ENCODE measurements around the gene SRF. TPM values are rescaled to one million over a fixed set of nuclear protein-coding genes. Genes with fewer than 3 reads are reported as not detected.
A peak's percentile ranks its signal among the peaks of the same experiment; 100 is the strongest.

Gene SRF
- total and polyA plus RNA-seq, 3 experiments from 2014 or later: 8.0 to 57.4 (median 55.1) TPM

GRCh38 chr6:43215066-43215465 lies 44.0 kb downstream of the SRF start:
- CTCF ChIA-PET: interaction anchor here (1.4 kb wide), 1 partner anchor 14 kb away, joined by 7 read pairs; the partner anchor contains the start of gene DNPH1
- H3K27me3 Mint-ChIP-seq: no peaks in the 10 kb centered on the region
- POLR2A ChIA-PET: no interaction called here

GRCh38 chr6:43216200-43216599 lies 45.1 kb downstream of the SRF start:
- no peaks in the 10 kb centered on the region for H3K4me1 ChIP-seq (ENCODE audit: insufficient read depth, low read length)
- no peak overlapping the region for H3K27ac ChIP-seq (ENCODE audit: low read depth, low read length)
- no peak for DNase-seq
- POLR2A ChIA-PET: interaction anchor here (0.6 kb wide), 1 partner anchor 338 kb away, joined by 3 read pairs; no protein-coding TSS in a partner anchor
- no peak overlapping the region for H3K27ac Mint-ChIP-seq
- no peaks in the 10 kb centered on the region for H3K9me3 ChIP-seq (ENCODE audit: low read length)
- peaks cover 8 to 69% (median 22%) of the 10 kb centered on the region in 3 donors for H3K36me3 Mint-ChIP-seq
- CTCF ChIA-PET: no interaction called here
- H3K9me3 Mint-ChIP-seq: no peaks in the 10 kb centered on the region
- H3K27me3 ChIP-seq (ENCODE audit: insufficient read depth, low read length, poor library complexity, severe bottlenecking): no peaks in the 10 kb centered on the region
- H3K36me3 ChIP-seq (ENCODE audit: insufficient read depth, low read length): no peaks in the 10 kb centered on the region
- no peak overlapping the region for H3K4me3 Mint-ChIP-seq
- H3K4me3 ChIP-seq (ENCODE audit: low read length): no peak overlapping the region
- no peaks in the 10 kb centered on the region for H3K27me3 Mint-ChIP-seq
- H3K4me1 Mint-ChIP-seq: peaks cover 0 to 6% (median 5%) of the 10 kb centered on the region in 3 donors

More at GRCh38 chr6:43215066-43215465, 44.0 kb downstream of the SRF start:
- H3K9me3 ChIP-seq (ENCODE audit: low read length): no peaks in the 10 kb centered on the region
- no peak overlapping the region for H3K27ac ChIP-seq (ENCODE audit: low read depth, low read length)
- no peaks in the 10 kb centered on the region for H3K27me3 ChIP-seq (ENCODE audit: insufficient read depth, low read length, poor library complexity, severe bottlenecking)
- no peaks in the 10 kb centered on the region for H3K4me1 ChIP-seq (ENCODE audit: insufficient read depth, low read length)
- no peaks in the 10 kb centered on the region for H3K36me3 ChIP-seq (ENCODE audit: insufficient read depth, low read length)
- H3K36me3 Mint-ChIP-seq: peaks cover 8 to 60% (median 22%) of the 10 kb centered on the region in 3 donors
- no peak for DNase-seq
- H3K4me3 Mint-ChIP-seq: no peak overlapping the region
- no peak overlapping the region for H3K27ac Mint-ChIP-seq
- no peaks in the 10 kb centered on the region for H3K9me3 Mint-ChIP-seq
- H3K4me3 ChIP-seq (ENCODE audit: low read length): no peak overlapping the region
- H3K4me1 Mint-ChIP-seq: no peaks in the 10 kb centered on the region

GRCh38 chr6:43217351-43217750 lies 46.3 kb downstream of the SRF start:
- Histone ChIP-seq H3K27me3 (ENCODE audit: insufficient read depth, low read length, poor library complexity, severe bottlenecking) (no peaks in the 10 kb centered on the region), H3K4me3 (ENCODE audit: low read length) (no peak overlapping the region), H3K36me3 (ENCODE audit: insufficient read depth, low read length) (no peaks in the 10 kb centered on the region), H3K4me1 (ENCODE audit: insufficient read depth, low read length) (peaks cover 4% of the 10 kb centered on the region), H3K9me3 (ENCODE audit: low read length) (no peaks in the 10 kb centered on the region), H3K27ac (ENCODE audit: low read depth, low read length) (no peak overlapping the region)
- DNase-seq: no peak
- Mint-ChIP-seq H3K27ac (peak overlapping the region in 3 of 8 donors; percentile 38 to 77 (median 47)), H3K4me1 (peaks cover 0 to 14% (median 8%) of the 10 kb centered on the region in 3 donors), H3K27me3 (no peaks in the 10 kb centered on the region), H3K4me3 (no peak overlapping the region), H3K36me3 (peaks cover 8 to 76% (median 22%) of the 10 kb centered on the region in 3 donors), H3K9me3 (no peaks in the 10 kb centered on the region)
- ChIA-PET POLR2A (no interaction called here), CTCF (no interaction called here)

- H3K27me3 Mint-ChIP-seq: no peaks in the 10 kb centered on the region
- H3K27me3 ChIP-seq (ENCODE audit: insufficient read depth, low read length, poor library complexity, severe bottlenecking): no peaks in the 10 kb centered on the region
- ChIA-PET POLR2A (no interaction called here), CTCF (interaction anchor here (3.5 kb wide), 1 partner anchor 10 kb away, joined by 24 read pairs; the partner anchor contains the start of gene DNPH1)
- H3K4me1 ChIP-seq (ENCODE audit: insufficient read depth, low read length): peaks cover 14% of the 10 kb centered on the region
- H3K4me3 Mint-ChIP-seq: no peak overlapping the region
- H3K27ac ChIP-seq (ENCODE audit: low read depth, low read length): no peak overlapping the region
- no peak overlapping the region for H3K4me3 ChIP-seq (ENCODE audit: low read length)
- DNase-seq: no peak
- peak overlapping the region in 4 of 8 donors; percentile 31 to 84 (median 64) for H3K27ac Mint-ChIP-seq
- H3K4me1 Mint-ChIP-seq: peaks cover 8 to 30% (median 19%) of the 10 kb centered on the region in 3 donors
- peaks cover 11 to 74% (median 17%) of the 10 kb centered on the region in 3 donors for H3K36me3 Mint-ChIP-seq
- no peaks in the 10 kb centered on the region for H3K9me3 Mint-ChIP-seq
- H3K36me3 ChIP-seq (ENCODE audit: insufficient read depth, low read length): no peaks in the 10 kb centered on the region
- no peaks in the 10 kb centered on the region for H3K9me3 ChIP-seq (ENCODE audit: low read length)
Observed at GRCh38 chr6:43219119-43219518, 48.0 kb downstream of the SRF start.

GRCh38 chr6:43219814-43220213 lies 48.7 kb downstream of the SRF start:
- CTCF ChIA-PET: interaction anchor here (3.5 kb wide), 1 partner anchor 9 kb away, joined by 24 read pairs; the partner anchor contains the start of gene DNPH1
- POLR2A ChIA-PET: interaction anchor here (0.7 kb wide), 1 partner anchor 10 kb away, joined by 3 read pairs; the partner anchor contains the start of gene DNPH1
- DNase-seq: no peak
- Mint-ChIP-seq H3K27me3 (no peaks in the 10 kb centered on the region), H3K27ac (peak overlapping the region in 5 of 8 donors; percentile 1 to 84 (median 29)), H3K4me1 (peaks cover 14 to 36% (median 25%) of the 10 kb centered on the region in 3 donors), H3K9me3 (no peaks in the 10 kb centered on the region), H3K36me3 (peaks cover 11 to 74% (median 17%) of the 10 kb centered on the region in 3 donors), H3K4me3 (no peak overlapping the region)
- peaks cover 21% of the 10 kb centered on the region for H3K4me1 ChIP-seq (ENCODE audit: insufficient read depth, low read length)
- no peak overlapping the region for H3K4me3 ChIP-seq (ENCODE audit: low read length)
- H3K27ac ChIP-seq (ENCODE audit: low read depth, low read length): no peak overlapping the region
- no peaks in the 10 kb centered on the region for H3K36me3 ChIP-seq (ENCODE audit: insufficient read depth, low read length)
- H3K27me3 ChIP-seq (ENCODE audit: insufficient read depth, low read length, poor library complexity, severe bottlenecking): no peaks in the 10 kb centered on the region
- H3K9me3 ChIP-seq (ENCODE audit: low read length): no peaks in the 10 kb centered on the region

- Mint-ChIP-seq H3K27me3 (no peaks in the 10 kb centered on the region), H3K27ac (peak overlapping the region in 6 of 8 donors; percentile 17 to 98 (median 68)), H3K4me3 (peak overlapping the region in 1 of 7 donors; percentile 67), H3K4me1 (peaks cover 17 to 41% (median 29%) of the 10 kb centered on the region in 3 donors), H3K9me3 (no peaks in the 10 kb centered on the region), H3K36me3 (peaks cover 11 to 69% (median 14%) of the 10 kb centered on the region in 3 donors)
- peaks cover 26% of the 10 kb centered on the region for H3K4me1 ChIP-seq (ENCODE audit: insufficient read depth, low read length)
- H3K36me3 ChIP-seq (ENCODE audit: insufficient read depth, low read length): no peaks in the 10 kb centered on the region
- DNase-seq: no peak
- H3K27ac ChIP-seq (ENCODE audit: low read depth, low read length): no peak overlapping the region
- H3K27me3 ChIP-seq (ENCODE audit: insufficient read depth, low read length, poor library complexity, severe bottlenecking): no peaks in the 10 kb centered on the region
- H3K4me3 ChIP-seq (ENCODE audit: low read length): no peak overlapping the region
- CTCF ChIA-PET: interaction anchor here (3.5 kb wide), 1 partner anchor 9 kb away, joined by 24 read pairs; the partner anchor contains the start of gene DNPH1
- POLR2A ChIA-PET: interaction anchor here (0.7 kb wide), 1 partner anchor 9 kb away, joined by 3 read pairs; the partner anchor contains the start of gene DNPH1
- no peaks in the 10 kb centered on the region for H3K9me3 ChIP-seq (ENCODE audit: low read length)
Observed at GRCh38 chr6:43220439-43220951, 49.4 kb downstream of the SRF start.

GRCh38 chr6:43221046-43221972 lies 50.2 kb downstream of the SRF start:
- H3K27ac ChIP-seq (ENCODE audit: low read depth, low read length): no peak overlapping the region
- H3K4me3 Mint-ChIP-seq: peak overlapping the region in 1 of 7 donors; percentile 67
- H3K27ac Mint-ChIP-seq: peak overlapping the region; percentile 67 to 99 (median 91)
- peaks cover 11 to 62% (median 11%) of the 10 kb centered on the region in 3 donors for H3K36me3 Mint-ChIP-seq
- no peak for DNase-seq
- peaks cover 18 to 49% (median 35%) of the 10 kb centered on the region in 3 donors for H3K4me1 Mint-ChIP-seq
- H3K4me1 ChIP-seq (ENCODE audit: insufficient read depth, low read length): peaks cover 32% of the 10 kb centered on the region
- H3K9me3 ChIP-seq (ENCODE audit: low read length): no peaks in the 10 kb centered on the region
- no peak overlapping the region for H3K4me3 ChIP-seq (ENCODE audit: low read length)
- H3K27me3 ChIP-seq (ENCODE audit: insufficient read depth, low read length, poor library complexity, severe bottlenecking): no peaks in the 10 kb centered on the region
- H3K9me3 Mint-ChIP-seq: no peaks in the 10 kb centered on the region
- H3K27me3 Mint-ChIP-seq: peaks cover 0 to 1% of the 10 kb centered on the region in 2 donors
- no peaks in the 10 kb centered on the region for H3K36me3 ChIP-seq (ENCODE audit: insufficient read depth, low read length)
- ChIA-PET CTCF (interaction anchor here (3.5 kb wide), 1 partner anchor 8 kb away, joined by 24 read pairs; the partner anchor contains the start of gene DNPH1), POLR2A (no interaction called here)

All from CD8-positive, alpha-beta memory T cell (primary cell).